K562 (cell line): ENCODE results near the gene THSD8. TPM values are rescaled to one million over a fixed set of nuclear protein-coding genes. Genes with fewer than 3 reads are reported as not detected.
A peak's percentile ranks its signal among the peaks of the same experiment; 100 is the strongest.

ENCODE experiments used
- CBX5 ChIP-seq: IDR thresholded peaks from 2 replicates; pipeline ENCODE4 v1.6.1; 2014; ENCODE audit warnings: low read depth, borderline replicate concordance
- FOXP1 ChIP-seq: sonication (generic); formaldehyde crosslinking; IDR thresholded peaks from 2 replicates; pipeline ENCODE4 v1.8.0; 2022; ENCODE audit warnings: mild to moderate bottlenecking, missing genetic modification reagents
- NR2C1 ChIP-seq, 2 experiments: fragments of 450-650 bp; IDR thresholded peaks; 2 replicates each; pipeline ENCODE4 v1.6.1; 2017; ENCODE audit warnings: mild to moderate bottlenecking in 2 of 2, antibody characterized with exemption in 1 of 2, inconsistent platforms in 1 of 2, missing compliant biosample characterization in 1 of 2, missing genetic modification characterization in 1 of 2
- RBM22 ChIP-seq: fragments of 200-400 bp; formaldehyde crosslinking; IDR thresholded peaks from 2 replicates; pipeline ENCODE4 v1.6.1; 2018; ENCODE audit warnings: low read length, low read depth; ENCODE audit not compliant: poor library complexity, severe bottlenecking
- RREB1 ChIP-seq: fragments of 250-450 bp; sonication (Bioruptor Pico); IDR thresholded peaks from 2 replicates; pipeline ENCODE4 v1.4.0; 2020
- VEZF1 ChIP-seq: fragments of 200-800 bp; sonication (Bioruptor generic); IDR thresholded peaks from 2 replicates; pipeline ENCODE4 v1.6.1; 2017; ENCODE audit warnings: missing genetic modification characterization, missing compliant biosample characterization
- ZBTB49 ChIP-seq: sonication (generic); formaldehyde crosslinking; IDR thresholded peaks from 2 replicates; pipeline ENCODE4 v1.8.0; 2022; ENCODE audit warnings: missing genetic modification reagents, mild to moderate bottlenecking, borderline replicate concordance
- ZNF239 ChIP-seq: fragments of 250-450 bp; sonication (Bioruptor Pico); IDR thresholded peaks from 2 replicates; pipeline ENCODE4 v1.4.0; 2020; ENCODE audit warnings: mild to moderate bottlenecking
- ZNF449 ChIP-seq: fragments of 250-450 bp; sonication (Bioruptor Pico); IDR thresholded peaks from 2 replicates; pipeline ENCODE4 v1.8.0; 2022; ENCODE audit warnings: moderate library complexity, mild to moderate bottlenecking, inconsistent platforms
- polyA plus RNA-seq, 8 experiments: library from polyadenylated mRNA; depleted of rRNA in 4 of 8; stranded (reverse) in 5 of 8; unstranded in 3 of 8; fragments of >200 nt; fragmentation: Nextera tagmentation in 2 of 8; fragmentation: Illumina TruSeq in 1 of 8; extraction: Ambion mirVana in 2 of 8; extraction: Trizol in 1 of 8; gene quantifications; 2 replicates each; pipeline versions ENCODE4 v1.2.1 to v1.2.3, GENCODE V29; 2011 to 2014; ENCODE audit warnings: inconsistent platforms in 1 of 8, missing spikeins in 1 of 8
- total RNA-seq, 7 experiments: library from RNA; depleted of rRNA in 6 of 7; stranded (reverse); fragments of >200 nt in 6 of 7; fragmentation: Illumina TruSeq in 2 of 7; extraction: Trizol in 2 of 7; gene quantifications; 2 replicates each; pipeline versions ENCODE4 v1.2.1 to v1.2.3, GENCODE V29; 2011 to 2021; ENCODE audit warnings: low replicate concordance in 1 of 7
- TF ChIP-seq, protein P1 (sequence below): IDR thresholded peaks from 2 replicates; pipeline ENCODE4 v1.6.1; 2011; ENCODE audit warnings: borderline replicate concordance, low read depth, mild to moderate bottlenecking, moderate library complexity, low read length; ENCODE audit not compliant: insufficient read depth, poor library complexity, severe bottlenecking

THSD8 gene
- total and polyA plus RNA-seq, 9 of the 15 experiments (the other 6 are each of a cell fraction or from before 2014, with no cell fraction given), result 8.4 to 42.4 (median 19.9) TPM; not detected in 2

GRCh38 chr19:12793290-12794195 lies 8.3 kb upstream of the THSD8 start (continued):
- no peak for TF ChIP-seq ZBTB49 (CRISPR knock-in tag)
- no peak for TF ChIP-seq FOXP1
- TF ChIP-seq ZNF449 (CRISPR knock-in tag), result no peak
- TF ChIP-seq NR2C1 (IDR thresholded peaks at IDR 0.05), result no peak
- TF ChIP-seq NR2C1 (tag; IDR thresholded peaks at IDR 0.05), result no peak
- no peak for TF ChIP-seq ZNF239 (CRISPR knock-in tag)
- TF ChIP-seq, protein P1, sequence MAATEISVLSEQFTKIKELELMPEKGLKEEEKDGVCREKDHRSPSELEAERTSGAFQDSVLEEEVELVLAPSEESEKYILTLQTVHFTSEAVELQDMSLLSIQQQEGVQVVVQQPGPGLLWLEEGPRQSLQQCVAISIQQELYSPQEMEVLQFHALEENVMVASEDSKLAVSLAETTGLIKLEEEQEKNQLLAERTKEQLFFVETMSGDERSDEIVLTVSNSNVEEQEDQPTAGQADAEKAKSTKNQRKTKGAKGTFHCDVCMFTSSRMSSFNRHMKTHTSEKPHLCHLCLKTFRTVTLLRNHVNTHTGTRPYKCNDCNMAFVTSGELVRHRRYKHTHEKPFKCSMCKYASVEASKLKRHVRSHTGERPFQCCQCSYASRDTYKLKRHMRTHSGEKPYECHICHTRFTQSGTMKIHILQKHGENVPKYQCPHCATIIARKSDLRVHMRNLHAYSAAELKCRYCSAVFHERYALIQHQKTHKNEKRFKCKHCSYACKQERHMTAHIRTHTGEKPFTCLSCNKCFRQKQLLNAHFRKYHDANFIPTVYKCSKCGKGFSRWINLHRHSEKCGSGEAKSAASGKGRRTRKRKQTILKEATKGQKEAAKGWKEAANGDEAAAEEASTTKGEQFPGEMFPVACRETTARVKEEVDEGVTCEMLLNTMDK, result no peak
- TF ChIP-seq RBM22, result peak; percentile 98
- TF ChIP-seq RREB1, result no peak
- no peak for TF ChIP-seq CBX5
- TF ChIP-seq VEZF1 (CRISPR knock-in tag), result peak; percentile 48
